CD14-positive monocyte (primary cell): Measurements from ENCODE around the gene KARS1. TPM values are rescaled to one million over a fixed set of nuclear protein-coding genes. Genes with fewer than 3 reads are reported as not detected.
A peak's percentile ranks its signal among the peaks of the same experiment; 100 is the strongest.

Source experiments
- DNase-seq, 3 donors: peaks; one replicate each; pipeline ENCODE4 v3.0.0-alpha.2; 2011 to 2022
- H2AFZ ChIP-seq: 2 replicates; pipeline ENCODE4 v1.6.0; 2012; ENCODE audit warnings: mild to moderate bottlenecking, low read depth, low read length, inconsistent platforms; ENCODE audit not compliant: insufficient read depth, poor library complexity, severe bottlenecking
- H3K27ac ChIP-seq, 2 donors: 1 replicate in 1 of 2; 2 replicates in 1 of 2; pipeline ENCODE4 v1.5.1; 2012 to 2013; ENCODE audit warnings: low read length in 2 of 2, control low read depth in 1 of 2, inconsistent platforms in 1 of 2, low read depth in 1 of 2, mild to moderate bottlenecking in 1 of 2
- H3K27me3 ChIP-seq, 2 donors: one replicate each; pipeline versions ENCODE4 v1.6.0 to v1.6.1; 2011 to 2013; ENCODE audit warnings: low read length in 2 of 2; ENCODE audit not compliant: control insufficient read depth in 2 of 2, insufficient read depth in 2 of 2
- H3K36me3 ChIP-seq, 2 donors: replicated peaks in 1 of 2; 1 replicate in 1 of 2; 2 replicates in 1 of 2; pipeline versions ENCODE4 v1.5.1 to v1.6.1; 2012 to 2013; ENCODE audit warnings: low read length in 2 of 2, control low read depth in 1 of 2, inconsistent platforms in 1 of 2, mild to moderate bottlenecking in 1 of 2; ENCODE audit not compliant: insufficient read depth in 2 of 2, control insufficient read depth in 1 of 2
- H3K4me1 ChIP-seq, 2 donors: 1 replicate in 1 of 2; 2 replicates in 1 of 2; pipeline versions ENCODE4 v1.5.1 to v1.6.1; 2012 to 2013; ENCODE audit warnings: low read length in 2 of 2, control low read depth in 1 of 2, inconsistent platforms in 1 of 2, mild to moderate bottlenecking in 1 of 2, moderate library complexity in 1 of 2; ENCODE audit not compliant: insufficient read depth in 2 of 2, control insufficient read depth in 1 of 2
- H3K4me2 ChIP-seq: replicated peaks from 2 replicates; pipeline ENCODE3; 2012; ENCODE audit warnings: low read length, moderate library complexity, mild to moderate bottlenecking; ENCODE audit not compliant: poor library complexity, severe bottlenecking; ENCODE audit errors: extremely low read depth
- H3K4me3 ChIP-seq, 3 experiments: fragments of 200-600 bp in 1 of 3; sonication (generic) in 1 of 3; replicated peaks in 1 of 3; 1 replicate in 2 of 3; 2 replicates in 1 of 3; pipeline ENCODE4 v1.5.1; 2011 to 2013; ENCODE audit warnings: low read length in 3 of 3, mild to moderate bottlenecking in 3 of 3, control low read depth in 2 of 3, low read depth in 2 of 3, inconsistent platforms in 1 of 3, moderate library complexity in 1 of 3
- H3K79me2 ChIP-seq: 2 replicates; pipeline ENCODE4 v1.6.0; 2012; ENCODE audit warnings: mild to moderate bottlenecking, control low read depth, inconsistent platforms, low read length, moderate library complexity; ENCODE audit not compliant: insufficient read depth
- H3K9ac ChIP-seq: 2 replicates; pipeline ENCODE4 v1.6.0; 2017; ENCODE audit warnings: low read length, mild to moderate bottlenecking; ENCODE audit not compliant: insufficient read depth, poor library complexity, severe bottlenecking
- H3K9me3 ChIP-seq, 2 donors: replicated peaks in 1 of 2; 1 replicate in 1 of 2; 2 replicates in 1 of 2; pipeline versions ENCODE4 v1.5.1 to v1.6.1; 2012 to 2013; ENCODE audit warnings: low read length in 2 of 2, control low read depth in 1 of 2; ENCODE audit not compliant: control insufficient read depth in 1 of 2, insufficient read depth in 1 of 2
- H4K20me1 ChIP-seq: 2 replicates; pipeline ENCODE4 v1.6.0; 2012; ENCODE audit warnings: mild to moderate bottlenecking, low read length, control low read depth, moderate library complexity; ENCODE audit not compliant: insufficient read depth
- H3K27ac Mint-ChIP-seq, 7 donors: one replicate each; pipeline ENCODE4 v1.8.0; 2020; ENCODE audit warnings: mild to moderate bottlenecking in 7 of 7, mixed read lengths in 7 of 7, moderate library complexity in 6 of 7, inconsistent platforms in 2 of 7
- H3K27me3 Mint-ChIP-seq, 3 donors: one replicate each; pipeline ENCODE4 v1.8.0; 2021 to 2022; ENCODE audit warnings: low read depth in 3 of 3, mild to moderate bottlenecking in 3 of 3, mixed read lengths in 3 of 3, moderate library complexity in 3 of 3, inconsistent platforms in 1 of 3
- H3K36me3 Mint-ChIP-seq, 2 donors: one replicate each; pipeline ENCODE4 v1.8.0; 2020; ENCODE audit warnings: mixed read lengths in 2 of 2, inconsistent platforms in 1 of 2, mild to moderate bottlenecking in 1 of 2
- H3K4me1 Mint-ChIP-seq: one replicate; pipeline ENCODE4 v1.8.0; 2020; ENCODE audit warnings: mild to moderate bottlenecking, mixed read lengths
- H3K4me3 Mint-ChIP-seq, 2 donors: one replicate each; pipeline ENCODE4 v1.8.0; 2020; ENCODE audit warnings: mild to moderate bottlenecking in 2 of 2, mixed read lengths in 2 of 2, moderate library complexity in 1 of 2
- H3K9me3 Mint-ChIP-seq, 7 donors: one replicate each; pipeline ENCODE4 v1.8.0; 2020 to 2022; ENCODE audit warnings: mixed read lengths in 7 of 7, mild to moderate bottlenecking in 6 of 7, moderate library complexity in 6 of 7, inconsistent platforms in 2 of 7
- CTCF ChIP-seq: fragments of 200-600 bp; IDR thresholded peaks from one replicate; pipeline ENCODE4 v1.8.0; 2022; ENCODE audit warnings: antibody characterized with exemption, mild to moderate bottlenecking
- WGBS: methylation state at CpG from one replicate; pipeline ENCODE4 v1.1.5; 2013; ENCODE audit warnings: missing lambda C conversion rate; ENCODE audit not compliant: insufficient coverage; 5-methylcytosine and 5-hydroxymethylcytosine counted together
- intact Hi-C, 2 donors: fragments of 100-400 bp; cut with micrococcal nuclease; formaldehyde crosslinking; loops; one replicate each; pipeline versions ENCODE4 v1.15.0 to v1.15.1; 2023
- polyA plus RNA-seq, 3 donors: library from polyadenylated mRNA; depleted of rRNA in 1 of 3; unstranded in 2 of 3; stranded (reverse) in 1 of 3; fragments of 300-500 nt in 2 of 3; fragments of >200 nt in 1 of 3; fragmentation: Illumina TruSeq in 2 of 3; gene quantifications; 1 replicate in 2 of 3; 2 replicates in 1 of 3; pipeline ENCODE4 v1.2.3, GENCODE V29; 2012 to 2021

Gene KARS1
- polyA plus RNA-seq, 3 donors = 66.1 to 150 (median 116) TPM

- Mint-ChIP-seq H3K4me1 (peaks cover 34% of the 10 kb centered on the region), H3K9me3 (peaks cover 0 to 4% (median 0%) of the 10 kb centered on the region in 7 donors), H3K27me3 (no peaks in the 10 kb centered on the region), H3K36me3 (peaks cover 45 to 49% of the 10 kb centered on the region in 2 donors), H3K4me3 (no peak overlapping the region), H3K27ac (peak overlapping the region in 1 of 7 donors; percentile 34)
- Histone ChIP-seq H3K27me3 (no peaks in the 10 kb centered on the region), H3K9ac (no peak overlapping the region), H3K79me2 (peaks cover 68% of the 10 kb centered on the region), H3K27ac (peak overlapping the region in 1 of 2 donors; percentile 32), H3K4me1 (peaks cover 26 to 35% of the 10 kb centered on the region in 2 donors), H3K36me3 (peaks cover 50 to 58% of the 10 kb centered on the region in 2 donors), H4K20me1 (peaks cover 83% of the 10 kb centered on the region), H3K4me3 (no peak overlapping the region), H3K9me3 (no peaks in the 10 kb centered on the region), H2AFZ (no peak overlapping the region), H3K4me2 (no peak overlapping the region)
- no peak for DNase-seq
- TF ChIP-seq CTCF = no peak
- intact Hi-C loops = no loop called here
- no CpG with 5 or more reads among the region's 1 CpG for WGBS
Measured at GRCh38 chr16:75653922-75654321, 6.5 kb upstream of the KARS1 start.

- H3K79me2 ChIP-seq = peaks cover 99% of the 10 kb centered on the region
- peaks cover 0 to 4% (median 0%) of the 10 kb centered on the region in 7 donors for H3K9me3 Mint-ChIP-seq
- peaks cover 49% of the 10 kb centered on the region for H4K20me1 ChIP-seq
- H3K27ac Mint-ChIP-seq = peak overlapping the region; percentile 93 to 98 (median 96)
- H3K4me1 ChIP-seq = peaks cover 34 to 46% of the 10 kb centered on the region in 2 donors
- H3K36me3 Mint-ChIP-seq = peaks cover 18 to 19% of the 10 kb centered on the region in 2 donors
- H3K4me3 Mint-ChIP-seq = peak overlapping the region; percentile 96 to 97
- H3K9ac ChIP-seq = peak overlapping the region; percentile 92
- peak overlapping the region; percentile 88 for H3K4me2 ChIP-seq
- H3K36me3 ChIP-seq = peaks cover 19 to 26% of the 10 kb centered on the region in 2 donors
- WGBS = under 1% methylated on average over 44 of the region's 62 CpGs
- H2AFZ ChIP-seq = peak overlapping the region; percentile 95
- no peak for TF ChIP-seq CTCF
- H3K4me1 Mint-ChIP-seq = peaks cover 44% of the 10 kb centered on the region
- intact Hi-C loops = loop anchor here in 1 of 2 donors (5.0 kb wide), 1 partner anchor 186 kb away; the partner anchor contains the start of gene TMEM170A
- H3K27ac ChIP-seq = peak overlapping the region; percentile 89 to 97
- H3K9me3 ChIP-seq = no peaks in the 10 kb centered on the region
- H3K4me3 ChIP-seq = peak overlapping the region; percentile 90 to 95 (median 92)
- H3K27me3 Mint-ChIP-seq = no peaks in the 10 kb centered on the region
- peak; percentile 68 to 73 (median 68) for DNase-seq
- H3K27me3 ChIP-seq = no peaks in the 10 kb centered on the region
Measured at GRCh38 chr16:75648265-75649076, 1.0 kb upstream of the KARS1 start.
